Erythroblast (primary cell): ENCODE results near the gene CLTCL1.
"Not testable (repeated sequence)": the region's sequence is repeated elsewhere in the genome, so short reads cannot be mapped to it uniquely, and the experiment has no call there.

Experiments used
- DNase-seq, 2 experiments: peaks; one replicate each; lab custom pipeline; 2025; lab: John Stamatoyannopoulos, UW
- GATA1 ChIP-seq: IDR thresholded peaks from 2 replicates; pipeline ENCODE4 v1.6.1; 2011; ENCODE audit warnings: low read depth, mild to moderate bottlenecking, control low read depth, low read length, moderate library complexity
- POLR2A ChIP-seq: IDR thresholded peaks from 2 replicates; pipeline ENCODE4 v1.6.1; 2011; ENCODE audit warnings: mild to moderate bottlenecking, low read length

The CLTCL1 gene

GRCh38 chr22:19169947-19170318 lies 121.6 kb downstream of the CLTCL1 start:
- DNase-seq = no peak
- TF ChIP-seq GATA1 = no peak
- no peak for TF ChIP-seq POLR2A

DNA sequence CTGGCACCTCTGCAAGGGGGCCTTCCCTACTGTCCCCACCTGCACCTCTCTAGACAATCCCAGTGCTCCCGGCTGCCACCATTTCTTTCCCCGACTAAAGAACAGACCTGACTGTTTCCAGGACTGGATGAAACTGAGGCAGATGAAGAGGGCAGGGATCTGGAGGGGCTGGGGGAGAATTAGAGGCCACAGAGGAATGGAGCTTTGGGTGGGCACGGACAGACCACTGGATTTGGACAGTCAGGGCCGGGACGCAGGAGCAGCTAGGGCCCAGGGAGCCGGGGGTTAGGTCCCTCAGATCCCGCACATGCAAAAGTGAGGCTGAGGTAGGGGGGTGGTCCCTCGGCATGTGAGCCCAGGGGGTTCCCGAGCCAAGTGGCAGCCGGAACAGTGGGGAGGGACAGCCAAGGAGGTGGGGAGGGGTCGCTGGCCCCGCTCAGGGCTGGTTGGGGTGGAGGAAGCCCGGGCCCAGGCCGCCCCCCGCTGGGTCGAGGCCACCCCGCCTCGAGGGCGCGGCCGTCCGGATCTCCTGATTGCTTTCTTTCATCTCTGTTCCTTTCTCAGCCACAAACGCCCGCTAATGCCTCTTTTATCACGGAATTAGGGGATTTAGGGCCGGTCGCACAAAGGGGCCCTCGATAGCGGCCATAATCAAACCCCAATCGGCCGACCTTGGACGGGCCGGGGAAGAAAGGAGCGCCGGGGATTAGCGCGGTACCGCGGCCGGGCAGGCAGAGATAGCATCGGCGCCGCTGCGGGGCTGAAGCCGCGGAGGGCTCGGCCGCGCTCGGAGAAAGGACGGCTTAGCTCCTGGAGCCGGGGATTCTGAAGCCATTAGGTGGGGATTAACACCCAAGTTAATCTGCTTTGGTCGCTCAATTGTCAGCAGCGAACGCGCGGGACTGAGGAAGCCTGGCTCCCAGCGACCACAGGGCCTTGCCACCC lies 122.2 kb downstream of the CLTCL1 start:
- TF ChIP-seq GATA1 (no peak), POLR2A (no peak)
- DNase-seq = peak; percentile 38 to 40

- TF ChIP-seq POLR2A = no peak
- no peak for TF ChIP-seq GATA1
Measured at GRCh38 chr22:19168088-19168890, 123.2 kb downstream of the CLTCL1 start.

GRCh38 chr22:19167106-19167869 lies 124.2 kb downstream of the CLTCL1 start:
- TF ChIP-seq POLR2A (no peak), GATA1 (no peak)
- no peak for DNase-seq

More at GRCh38 chr22:19168088-19168890, 123.2 kb downstream of the CLTCL1 start:
- DNase-seq = no peak

DNA sequence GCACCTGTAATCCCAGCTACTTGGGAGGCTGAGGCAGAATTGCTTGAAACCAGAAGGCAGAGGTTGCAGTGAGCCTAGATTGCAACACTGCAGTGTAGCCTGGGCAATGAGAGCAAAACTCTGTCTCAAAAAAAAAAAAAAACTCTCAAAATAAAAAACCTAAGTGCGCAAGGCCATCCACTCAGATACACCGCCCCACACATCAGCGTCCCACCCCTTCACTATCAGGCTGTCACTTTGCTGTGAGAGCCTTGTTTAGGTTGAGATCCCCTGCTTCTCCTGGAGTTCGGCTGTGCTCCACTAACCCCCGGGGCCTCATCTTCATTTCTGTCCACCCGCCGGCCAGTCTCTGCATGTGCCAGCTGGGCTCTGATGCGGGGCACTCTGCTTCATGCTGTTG lies 125.1 kb downstream of the CLTCL1 start:
- TF ChIP-seq POLR2A (no peak), GATA1 (no peak)
- no peak for DNase-seq

- no peak for TF ChIP-seq GATA1
- TF ChIP-seq POLR2A = no peak
- DNase-seq = no peak
Measured at GRCh38 chr22:19164425-19164824, 127.1 kb downstream of the CLTCL1 start.

DNA sequence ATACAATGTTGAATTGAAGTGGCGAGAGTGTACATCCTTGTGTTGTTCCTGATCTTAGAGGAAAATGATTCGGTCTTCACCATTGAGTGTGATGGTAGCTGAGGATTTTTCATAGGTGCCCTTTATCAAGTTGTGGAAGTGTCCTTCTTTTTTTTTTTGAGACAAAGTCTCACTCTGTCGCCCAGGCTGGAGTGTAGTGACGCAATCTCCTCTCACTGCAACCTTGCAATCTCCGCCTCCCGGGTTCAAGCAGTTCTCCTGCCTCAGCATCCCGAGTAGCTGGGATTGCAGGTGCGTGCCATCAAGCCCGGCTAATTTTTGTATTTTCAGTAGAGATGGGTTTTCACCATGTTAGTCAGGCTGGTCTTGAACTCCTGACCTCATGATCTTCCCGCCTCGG lies 132.9 kb downstream of the CLTCL1 start:
- DNase-seq = not testable (repeated sequence)

- DNase-seq = not testable (repeated sequence)
Measured at GRCh38 chr22:19156109-19156508, 135.4 kb downstream of the CLTCL1 start.

- DNase-seq = no peak
- TF ChIP-seq GATA1 = no peak
- TF ChIP-seq POLR2A = no peak
Measured at GRCh38 chr22:19152942-19153883, 138.3 kb downstream of the CLTCL1 start.

DNA sequence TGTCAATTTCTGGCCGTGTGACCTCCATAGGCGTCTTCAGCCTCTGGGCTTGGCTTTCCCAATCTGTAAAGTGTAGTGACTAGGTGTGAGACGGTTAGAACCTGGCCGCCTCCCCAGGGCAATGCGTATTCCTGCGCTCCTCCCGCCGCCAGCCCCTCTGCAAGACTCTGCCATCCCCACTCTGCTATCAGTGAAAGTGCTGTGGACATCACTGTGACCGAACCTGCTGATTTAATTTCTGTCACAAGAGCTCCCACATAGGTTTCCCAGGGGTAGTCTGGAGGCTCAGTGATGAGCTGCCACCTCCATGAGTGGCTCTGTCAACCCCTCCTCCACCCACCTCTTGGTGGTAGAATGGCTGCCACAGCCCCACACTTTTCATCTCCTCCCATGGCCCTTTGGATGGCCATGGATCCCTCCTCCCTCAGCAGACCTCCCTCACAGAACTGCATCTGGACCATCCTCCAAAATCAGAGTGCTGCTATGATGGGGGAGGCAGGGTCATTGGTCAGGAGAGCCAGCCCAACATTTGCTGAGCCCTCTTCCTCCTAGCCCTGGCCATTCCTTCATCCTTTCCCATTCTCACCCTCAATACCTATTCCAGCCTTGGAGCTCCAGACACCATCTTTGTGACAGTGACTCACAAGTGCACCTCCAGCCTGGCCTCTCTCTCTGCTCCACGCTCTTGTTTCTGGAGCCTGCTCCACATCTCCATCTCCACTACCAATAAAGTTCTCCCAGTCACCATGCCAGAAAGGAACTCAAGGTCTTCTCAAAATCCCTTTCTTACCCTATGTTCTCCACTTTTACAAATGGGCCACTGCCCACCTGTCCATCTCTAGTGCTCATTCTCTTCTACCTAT lies 140.0 kb downstream of the CLTCL1 start:
- no peak for DNase-seq
- TF ChIP-seq POLR2A (no peak), GATA1 (no peak)

- no peak for DNase-seq
- TF ChIP-seq POLR2A (no peak), GATA1 (no peak)
Measured at GRCh38 chr22:19150482-19151328, 140.8 kb downstream of the CLTCL1 start.
